HepG2 (cell line): Measurements from ENCODE around the gene ZNF816. TPM values are rescaled to one million over a fixed set of nuclear protein-coding genes. Genes with fewer than 3 reads are reported as not detected.

Experiments used
- CENPX ChIP-seq: sonication (generic); formaldehyde crosslinking; IDR thresholded peaks from 2 replicates; pipeline ENCODE4 v1.9.0; 2021; ENCODE audit warnings: mild to moderate bottlenecking, missing genetic modification reagents, moderate library complexity
- ERF ChIP-seq: IDR thresholded peaks from 2 replicates; pipeline ENCODE4 v1.6.1; 2018; ENCODE audit warnings: missing biosample characterization, missing genetic modification reagents
- HNRNPLL ChIP-seq: fragments of 200-400 bp; formaldehyde crosslinking; IDR thresholded peaks from 2 replicates; pipeline ENCODE4 v1.6.1; 2017; ENCODE audit warnings: mild to moderate bottlenecking, low read depth, low read length; ENCODE audit not compliant: poor library complexity, severe bottlenecking
- IKZF5 ChIP-seq: IDR thresholded peaks from 2 replicates; pipeline ENCODE4 v1.6.1; 2018; ENCODE audit warnings: missing genetic modification reagents, mild to moderate bottlenecking, missing compliant biosample characterization
- MAZ ChIP-seq, 2 experiments: sonication (generic) in 1 of 2; formaldehyde crosslinking in 1 of 2; IDR thresholded peaks; 2 replicates each; pipeline versions ENCODE4 v1.5.0 to v1.6.1; 2012 to 2020; ENCODE audit warnings: low read depth in 2 of 2, mild to moderate bottlenecking in 2 of 2, borderline replicate concordance in 1 of 2, improper control_type of control experiment in 1 of 2, low read length in 1 of 2, missing genetic modification reagents in 1 of 2, moderate library complexity in 1 of 2
- MYC ChIP-seq: sonication (generic); formaldehyde crosslinking; IDR thresholded peaks from 2 replicates; pipeline ENCODE4 v1.9.0; 2021; ENCODE audit warnings: missing genetic modification reagents, borderline replicate concordance
- SATB2 ChIP-seq: sonication (generic); formaldehyde crosslinking; IDR thresholded peaks from 2 replicates; pipeline ENCODE4 v1.5.0; 2020; ENCODE audit warnings: missing genetic modification reagents
- TRAFD1 ChIP-seq: sonication (generic); formaldehyde crosslinking; IDR thresholded peaks from 2 replicates; pipeline ENCODE4 v1.5.1; 2020; ENCODE audit warnings: missing genetic modification reagents, mild to moderate bottlenecking, borderline replicate concordance
- ZBTB2 ChIP-seq: sonication (generic); formaldehyde crosslinking; IDR thresholded peaks from 2 replicates; pipeline ENCODE4 v1.8.0; 2022; ENCODE audit warnings: low read depth, missing genetic modification reagents
- ZC3H13 ChIP-seq: sonication (generic); formaldehyde crosslinking; IDR thresholded peaks from 2 replicates; pipeline ENCODE4 v1.8.1; 2023; ENCODE audit warnings: mild to moderate bottlenecking, missing genetic modification reagents, moderate library complexity
- ZGPAT ChIP-seq: IDR thresholded peaks from 2 replicates; pipeline ENCODE4 v1.6.1; 2016; ENCODE audit warnings: mild to moderate bottlenecking
- ZNF281 ChIP-seq: sonication (generic); formaldehyde crosslinking; IDR thresholded peaks from 2 replicates; pipeline ENCODE4 v1.4.0; 2020; ENCODE audit warnings: missing genetic modification reagents, borderline replicate concordance
- ZNF282 ChIP-seq: fragments of 450-650 bp; IDR thresholded peaks from 2 replicates; pipeline ENCODE4 v1.6.1; 2018; ENCODE audit not compliant: partially characterized antibody
- ZNF639 ChIP-seq: conservative IDR thresholded peaks from 2 replicates; pipeline ENCODE4 v1.6.1; 2018; ENCODE audit warnings: missing genetic modification reagents
- ZNF781 ChIP-seq: sonication (generic); formaldehyde crosslinking; IDR thresholded peaks from 2 replicates; pipeline ENCODE4 v1.5.1; 2020; ENCODE audit warnings: borderline replicate concordance, mild to moderate bottlenecking, missing genetic modification reagents; ENCODE audit errors: not compliant biosample characterization
- ZSCAN20 ChIP-seq: sonication (generic); formaldehyde crosslinking; IDR thresholded peaks from 2 replicates; pipeline ENCODE4 v1.4.0; 2020; ENCODE audit warnings: missing genetic modification reagents, mild to moderate bottlenecking, borderline replicate concordance
- polyA plus RNA-seq, 8 experiments: library from polyadenylated mRNA; depleted of rRNA in 3 of 8; stranded (reverse) in 7 of 8; unstranded in 1 of 8; fragments of >200 nt; fragmentation: Illumina TruSeq in 4 of 8; extraction: Trizol in 4 of 8; gene quantifications; 2 replicates each; pipeline versions ENCODE4 v1.2.1 to v1.2.3, GENCODE V29; 2011 to 2016; ENCODE audit warnings: low read depth in 4 of 8, missing spikeins in 1 of 8, mixed read lengths in 1 of 8; ENCODE audit not compliant: insufficient read depth in 1 of 8
- total RNA-seq, 5 experiments: library from RNA; depleted of rRNA; stranded (reverse); fragments of >200 nt; fragmentation: Illumina TruSeq; extraction: Trizol; gene quantifications; 2 replicates each; pipeline ENCODE4 v1.2.3, GENCODE V29; 2016; ENCODE audit warnings: low read depth in 1 of 5

The ZNF816 gene
- total and polyA plus RNA-seq, 2 of the 13 experiments (the other 11 are each of a cell fraction or from before 2014, with no cell fraction given), result 5.2 to 14.1 TPM

GRCh38 chr19:52942386-52943133, 20.1 kb downstream of the ZNF816 start (continued):
- TF ChIP-seq ZNF281 (CRISPR knock-in tag) (no peak), TRAFD1 (no peak), ZBTB2 (CRISPR knock-in tag) (no peak), ZSCAN20 (CRISPR knock-in tag) (0 out of 2 replicates have a peak, but pooled peaks have one; percentile 37), CENPX (no peak), HNRNPLL (peak; percentile 11), ZNF282 (no peak), ZNF639 (CRISPR knock-in tag) (no peak), MYC (0 out of 2 replicates have a peak, but pooled peaks have one; percentile 24), ERF (CRISPR knock-in tag) (no peak; the same call in 1 of the 2 replicates), IKZF5 (CRISPR knock-in tag) (no peak), ZGPAT (peak; percentile 65; the same call in 1 of the 2 replicates), MAZ (IDR thresholded peaks at IDR 0.05; ENCODE audit: borderline replicate concordance, low read depth, low read length) (peak; percentile 47; the same call in 1 of the 2 replicates), MAZ (CRISPR knock-in tag; IDR thresholded peaks at IDR 0.05; ENCODE audit: low read depth) (no peak), SATB2 (0 out of 2 replicates have a peak, but pooled peaks have one; percentile 32), ZNF781 (CRISPR knock-in tag) (no peak), ZC3H13 (no peak)
